ENCODE data around the gene SH2D3A. TPM values are rescaled to one million over a fixed set of nuclear protein-coding genes. Genes with fewer than 3 reads are reported as not detected.
A peak's percentile ranks its signal among the peaks of the same experiment; 100 is the strongest.
"Not testable (repeated sequence)": the region's sequence is repeated elsewhere in the genome, so short reads cannot be mapped to it uniquely, and the experiment has no call there.

Gene SH2D3A
- total RNA-seq, 1 donor from 2014 or later: 0.32 TPM

DNA sequence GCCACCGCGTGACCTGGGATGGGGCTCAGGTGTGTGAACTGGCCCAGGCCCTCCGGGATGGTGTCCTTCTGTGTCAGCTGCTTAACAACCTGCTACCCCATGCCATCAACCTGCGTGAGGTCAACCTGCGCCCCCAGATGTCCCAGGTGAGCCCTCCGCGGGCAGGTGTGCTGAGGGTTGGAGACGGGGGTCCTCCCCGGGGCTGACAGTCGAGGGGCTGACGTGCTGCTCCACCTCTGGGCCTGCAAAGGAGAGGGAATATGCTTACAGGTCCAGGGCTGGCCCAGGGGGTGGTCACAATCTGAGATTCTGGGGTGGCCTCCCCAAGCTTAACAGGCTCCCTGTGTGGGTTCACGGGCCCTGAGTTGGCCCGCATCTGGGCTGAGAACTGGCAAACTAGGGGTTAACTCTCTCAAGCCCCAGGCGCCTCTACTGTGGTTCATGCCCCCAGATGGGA, 5.7 kb upstream of the SH2D3A start:
- no peak for DNase-seq
- no peak overlapping the region for H3K4me3 Mint-ChIP-seq (ENCODE audit: unreplicated experiment)
- peaks cover 6% of the 10 kb centered on the region for H3K9me3 Mint-ChIP-seq (ENCODE audit: unreplicated experiment)
- H3K27ac Mint-ChIP-seq (ENCODE audit: unreplicated experiment): no peak overlapping the region
- TF ChIP-seq CTCF (IDR thresholded peaks at IDR 0.05; ENCODE audit: partially characterized antibody, unreplicated experiment): no peak
- no peaks in the 10 kb centered on the region for H3K4me1 Mint-ChIP-seq (ENCODE audit: low read depth, unreplicated experiment)
- H3K27me3 Mint-ChIP-seq (ENCODE audit: unreplicated experiment): peaks cover 5% of the 10 kb centered on the region
- H3K36me3 Mint-ChIP-seq (ENCODE audit: unreplicated experiment): peaks cover 4% of the 10 kb centered on the region

DNA sequence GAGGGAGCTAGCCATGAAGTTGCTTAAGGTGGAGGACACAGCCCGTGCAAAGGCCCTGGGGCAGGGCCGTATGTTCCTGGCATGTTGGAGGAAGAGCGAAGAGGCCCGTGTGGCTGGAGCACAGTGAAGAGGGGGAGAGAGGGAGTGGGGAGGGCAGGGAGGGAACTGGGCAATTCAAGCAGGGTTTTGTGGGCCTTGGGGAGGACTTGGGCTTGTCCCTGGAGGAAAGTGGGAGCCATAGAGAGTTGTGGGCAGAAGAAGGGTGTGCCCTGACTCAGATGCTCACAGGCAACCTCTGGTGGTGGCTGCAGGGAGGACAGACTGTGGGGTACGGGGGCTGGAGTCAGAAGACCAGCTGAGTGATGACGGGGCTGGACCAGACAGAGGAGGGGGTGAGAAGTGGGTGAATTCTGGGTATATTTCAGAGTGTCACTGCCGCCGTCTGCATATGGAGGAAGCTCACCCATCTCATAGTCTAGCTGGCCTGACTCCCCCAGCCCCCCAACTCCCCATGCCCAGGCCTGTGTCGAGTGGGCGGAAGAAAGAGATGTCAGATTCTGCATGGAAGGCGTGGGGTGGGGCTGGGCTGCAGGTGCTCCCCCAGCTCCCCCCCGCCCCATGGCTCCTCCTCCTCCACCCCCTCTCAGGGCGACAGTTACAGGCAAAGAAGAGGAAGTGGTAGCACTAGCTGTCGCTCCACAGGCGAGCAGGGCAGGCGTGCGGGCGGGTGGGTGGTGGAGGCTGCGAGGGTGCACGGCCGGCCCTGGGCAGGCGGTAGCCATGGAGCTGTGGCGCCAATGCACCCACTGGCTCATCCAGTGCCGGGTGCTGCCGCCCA, 5.0 kb upstream of the SH2D3A start, which contains the start of gene VAV1:
Gene VAV1, plus strand, starts transcription at position 681 of the 838 bp plus-strand sequence. Its CDS starts 100 bp downstream, at position 781.
- Mint-ChIP-seq H3K36me3 (ENCODE audit: unreplicated experiment) (peaks cover 4% of the 10 kb centered on the region), H3K4me1 (ENCODE audit: low read depth, unreplicated experiment) (no peaks in the 10 kb centered on the region), H3K27me3 (ENCODE audit: unreplicated experiment) (peaks cover 10% of the 10 kb centered on the region), H3K4me3 (ENCODE audit: unreplicated experiment) (no peak within 1 kb of the TSS), H3K27ac (ENCODE audit: unreplicated experiment) (no peak within 1 kb of the TSS), H3K9me3 (ENCODE audit: unreplicated experiment) (peaks cover 8% of the 10 kb centered on the region)
- DNase-seq: no peak
- no peak for TF ChIP-seq CTCF (IDR thresholded peaks at IDR 0.05; ENCODE audit: partially characterized antibody, unreplicated experiment)

DNA sequence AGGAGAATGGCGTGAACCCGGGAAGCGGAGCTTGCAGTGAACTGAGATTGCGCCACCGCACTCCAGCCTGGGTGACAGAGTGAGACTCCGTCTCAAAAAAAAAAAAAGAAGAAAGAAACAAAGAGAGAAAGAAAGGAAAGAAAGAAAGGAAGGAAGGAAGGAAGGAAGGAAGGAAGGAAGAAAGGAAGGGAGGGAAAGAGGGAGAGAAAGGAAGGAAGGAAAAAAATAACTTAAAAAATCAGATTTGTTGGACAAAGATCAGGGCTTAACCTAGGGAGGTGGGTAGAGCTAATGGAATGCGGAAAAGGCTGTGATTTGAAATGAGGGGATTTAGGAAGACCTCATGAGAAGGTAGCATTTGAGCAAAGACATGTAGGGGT, 4.4 kb upstream of the SH2D3A start:
- not testable (repeated sequence) for H3K4me3 Mint-ChIP-seq (ENCODE audit: unreplicated experiment); H3K36me3 Mint-ChIP-seq (ENCODE audit: unreplicated experiment); H3K4me1 Mint-ChIP-seq (ENCODE audit: low read depth, unreplicated experiment); H3K9me3 Mint-ChIP-seq (ENCODE audit: unreplicated experiment); DNase-seq; H3K27ac Mint-ChIP-seq (ENCODE audit: unreplicated experiment)
- peaks cover 11% of the 10 kb centered on the region for H3K27me3 Mint-ChIP-seq (ENCODE audit: unreplicated experiment)

DNA sequence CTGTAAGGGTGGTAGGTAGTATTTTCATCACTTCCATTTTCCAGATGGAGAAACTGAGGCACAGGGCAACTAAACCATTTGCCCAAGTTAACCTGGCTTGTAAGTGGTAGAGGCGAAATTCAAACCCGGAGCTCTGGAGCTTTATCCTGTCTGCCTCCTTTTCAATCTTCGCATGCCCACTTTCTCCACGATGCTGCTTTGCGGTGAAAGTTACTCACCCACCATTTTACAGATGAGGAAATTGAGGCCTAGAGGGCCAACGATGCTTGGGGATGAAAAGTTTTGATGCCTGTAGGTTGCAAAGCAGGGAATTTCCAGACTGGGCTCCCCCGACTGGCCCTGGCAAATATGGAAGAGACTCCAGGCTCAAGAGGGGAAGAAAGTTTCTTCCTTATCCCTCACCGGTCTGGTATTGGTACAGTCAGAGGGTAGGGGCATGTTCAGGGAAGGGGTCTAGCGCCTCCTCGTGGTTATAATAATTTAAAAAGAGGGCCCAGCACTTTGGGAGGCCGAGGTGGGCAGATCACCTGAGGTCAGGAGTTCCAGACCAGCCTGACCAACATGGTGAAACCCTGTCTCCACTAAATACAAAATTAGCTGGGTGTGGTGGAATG, 1.9 kb upstream of the SH2D3A start:
- no peaks in the 10 kb centered on the region for H3K4me1 Mint-ChIP-seq (ENCODE audit: low read depth, unreplicated experiment)

More for the DNA sequence above, 1.9 kb upstream of the SH2D3A start:
- Mint-ChIP-seq H3K27me3 (ENCODE audit: unreplicated experiment) (peaks cover 13% of the 10 kb centered on the region), H3K27ac (ENCODE audit: unreplicated experiment) (no peak overlapping the region), H3K9me3 (ENCODE audit: unreplicated experiment) (peaks cover 3% of the 10 kb centered on the region), H3K36me3 (ENCODE audit: unreplicated experiment) (peaks cover 4% of the 10 kb centered on the region), H3K4me3 (ENCODE audit: unreplicated experiment) (no peak overlapping the region)
- DNase-seq: no peak
- TF ChIP-seq CTCF (IDR thresholded peaks at IDR 0.05; ENCODE audit: partially characterized antibody, unreplicated experiment): peak; percentile 36
